HepG2 (cell line): Measurements from ENCODE around the gene STH. TPM values are rescaled to one million over a fixed set of nuclear protein-coding genes. Genes with fewer than 3 reads are reported as not detected.

Experiments used
- BRD4 ChIP-seq: sonication (generic); formaldehyde crosslinking; IDR thresholded peaks from 2 replicates; pipeline ENCODE4 v1.4.0; 2020; ENCODE audit warnings: missing genetic modification reagents
- MED8 ChIP-seq: sonication (generic); formaldehyde crosslinking; IDR thresholded peaks from 2 replicates; pipeline ENCODE4 v1.8.1; 2023; ENCODE audit warnings: mild to moderate bottlenecking, missing genetic modification reagents; ENCODE audit not compliant: insufficient replicate concordance
- POLR2AphosphoS2 ChIP-seq: IDR thresholded peaks from 2 replicates; pipeline ENCODE4 v1.6.1; 2011; ENCODE audit warnings: low read depth, low read length, improper control_type of control experiment
- PRMT3 ChIP-seq: sonication (generic); formaldehyde crosslinking; IDR thresholded peaks from 2 replicates; pipeline ENCODE4 v1.8.1; 2022; ENCODE audit warnings: low read depth, mild to moderate bottlenecking, moderate library complexity, missing genetic modification reagents, borderline replicate concordance
- ZFAT ChIP-seq: sonication (generic); formaldehyde crosslinking; conservative IDR thresholded peaks from 2 replicates; pipeline ENCODE4 v1.8.1; 2023; ENCODE audit warnings: missing genetic modification reagents, inconsistent platforms
- ZNF136 ChIP-seq: sonication (generic); formaldehyde crosslinking; IDR thresholded peaks from 2 replicates; pipeline ENCODE4 v1.8.1; 2022; ENCODE audit warnings: low read depth, mild to moderate bottlenecking, moderate library complexity, missing genetic modification reagents
- ZNF207 ChIP-seq: fragments of 450-650 bp; IDR thresholded peaks from 2 replicates; pipeline ENCODE4 v1.6.1; 2016; ENCODE audit warnings: antibody characterized with exemption, borderline replicate concordance
- ZNF619 ChIP-seq: sonication (generic); formaldehyde crosslinking; IDR thresholded peaks from 2 replicates; pipeline ENCODE4 v1.4.0; 2020; ENCODE audit warnings: mild to moderate bottlenecking, missing genetic modification reagents
- polyA plus RNA-seq, 8 experiments: library from polyadenylated mRNA; depleted of rRNA in 3 of 8; stranded (reverse) in 7 of 8; unstranded in 1 of 8; fragments of >200 nt; fragmentation: Illumina TruSeq in 4 of 8; extraction: Trizol in 4 of 8; gene quantifications; 2 replicates each; pipeline versions ENCODE4 v1.2.1 to v1.2.3, GENCODE V29; 2011 to 2016; ENCODE audit warnings: low read depth in 4 of 8, missing spikeins in 1 of 8, mixed read lengths in 1 of 8; ENCODE audit not compliant: insufficient read depth in 1 of 8
- total RNA-seq, 5 experiments: library from RNA; depleted of rRNA; stranded (reverse); fragments of >200 nt; fragmentation: Illumina TruSeq; extraction: Trizol; gene quantifications; 2 replicates each; pipeline ENCODE4 v1.2.3, GENCODE V29; 2016; ENCODE audit warnings: low read depth in 1 of 5
- TF ChIP-seq, protein P1 (sequence below), 2 experiments: sonication (generic) in 1 of 2; formaldehyde crosslinking in 1 of 2; IDR thresholded peaks; 2 replicates each; pipeline versions ENCODE4 v1.6.1 to v1.9.0; 2014 to 2022; ENCODE audit warnings: antibody characterized with exemption in 1 of 2, borderline replicate concordance in 1 of 2, inconsistent platforms in 1 of 2, low read depth in 1 of 2, missing genetic modification reagents in 1 of 2
- TF ChIP-seq, protein P2 (sequence below): sonication (generic); formaldehyde crosslinking; IDR thresholded peaks from 2 replicates; pipeline ENCODE4 v1.5.1; 2020; ENCODE audit warnings: mild to moderate bottlenecking, missing genetic modification reagents, moderate library complexity
- TF ChIP-seq, protein P3 (sequence below): sonication (generic); formaldehyde crosslinking; IDR thresholded peaks from 2 replicates; pipeline ENCODE4 v1.5.1; 2020; ENCODE audit warnings: mild to moderate bottlenecking, missing genetic modification reagents, moderate library complexity
- TF ChIP-seq, protein P4 (sequence below): sonication (generic); formaldehyde crosslinking; IDR thresholded peaks from 2 replicates; pipeline ENCODE4 v1.4.0; 2020; ENCODE audit warnings: mild to moderate bottlenecking, missing genetic modification reagents
- TF ChIP-seq, protein P5 (sequence below): sonication (generic); formaldehyde crosslinking; IDR thresholded peaks from 2 replicates; pipeline ENCODE4 v1.5.0; 2020; ENCODE audit warnings: missing genetic modification reagents, mild to moderate bottlenecking, borderline replicate concordance

The STH gene
- total and polyA plus RNA-seq, 2 of the 13 experiments (the other 11 are each of a cell fraction or from before 2014, with no cell fraction given), result not detected

DNA sequence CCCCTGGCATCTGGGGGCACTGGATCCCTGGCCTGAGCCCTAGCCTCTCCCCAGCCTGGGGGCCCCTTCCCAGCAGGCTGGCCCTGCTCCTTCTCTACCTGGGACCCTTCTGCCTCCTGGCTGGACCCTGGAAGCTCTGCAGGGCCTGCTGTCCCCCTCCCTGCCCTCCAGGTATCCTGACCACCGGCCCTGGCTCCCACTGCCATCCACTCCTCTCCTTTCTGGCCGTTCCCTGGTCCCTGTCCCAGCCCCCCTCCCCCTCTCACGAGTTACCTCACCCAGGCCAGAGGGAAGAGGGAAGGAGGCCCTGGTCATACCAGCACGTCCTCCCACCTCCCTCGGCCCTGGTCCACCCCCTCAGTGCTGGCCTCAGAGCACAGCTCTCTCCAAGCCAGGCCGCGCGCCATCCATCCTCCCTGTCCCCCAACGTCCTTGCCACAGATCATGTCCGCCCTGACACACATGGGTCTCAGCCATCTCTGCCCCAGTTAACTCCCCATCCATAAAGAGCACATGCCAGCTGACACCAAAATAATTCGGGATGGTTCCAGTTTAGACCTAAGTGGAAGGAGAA lies 13.5 kb downstream of the STH start (continued):
- TF ChIP-seq ZNF619 (CRISPR knock-in tag), result 0 out of 2 replicates have a peak, but pooled peaks have one; percentile 19
- no peak for TF ChIP-seq MED8 (CRISPR knock-in tag)
- TF ChIP-seq ZFAT (CRISPR knock-in tag), result no peak
- TF ChIP-seq, protein P1, sequence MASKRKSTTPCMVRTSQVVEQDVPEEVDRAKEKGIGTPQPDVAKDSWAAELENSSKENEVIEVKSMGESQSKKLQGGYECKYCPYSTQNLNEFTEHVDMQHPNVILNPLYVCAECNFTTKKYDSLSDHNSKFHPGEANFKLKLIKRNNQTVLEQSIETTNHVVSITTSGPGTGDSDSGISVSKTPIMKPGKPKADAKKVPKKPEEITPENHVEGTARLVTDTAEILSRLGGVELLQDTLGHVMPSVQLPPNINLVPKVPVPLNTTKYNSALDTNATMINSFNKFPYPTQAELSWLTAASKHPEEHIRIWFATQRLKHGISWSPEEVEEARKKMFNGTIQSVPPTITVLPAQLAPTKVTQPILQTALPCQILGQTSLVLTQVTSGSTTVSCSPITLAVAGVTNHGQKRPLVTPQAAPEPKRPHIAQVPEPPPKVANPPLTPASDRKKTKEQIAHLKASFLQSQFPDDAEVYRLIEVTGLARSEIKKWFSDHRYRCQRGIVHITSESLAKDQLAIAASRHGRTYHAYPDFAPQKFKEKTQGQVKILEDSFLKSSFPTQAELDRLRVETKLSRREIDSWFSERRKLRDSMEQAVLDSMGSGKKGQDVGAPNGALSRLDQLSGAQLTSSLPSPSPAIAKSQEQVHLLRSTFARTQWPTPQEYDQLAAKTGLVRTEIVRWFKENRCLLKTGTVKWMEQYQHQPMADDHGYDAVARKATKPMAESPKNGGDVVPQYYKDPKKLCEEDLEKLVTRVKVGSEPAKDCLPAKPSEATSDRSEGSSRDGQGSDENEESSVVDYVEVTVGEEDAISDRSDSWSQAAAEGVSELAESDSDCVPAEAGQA (IDR thresholded peaks at IDR 0.05; ENCODE audit: low read depth), result no peak
- TF ChIP-seq, protein P1 (CRISPR knock-in tag; IDR thresholded peaks at IDR 0.05; ENCODE audit: borderline replicate concordance), result no peak
- TF ChIP-seq, protein P2, sequence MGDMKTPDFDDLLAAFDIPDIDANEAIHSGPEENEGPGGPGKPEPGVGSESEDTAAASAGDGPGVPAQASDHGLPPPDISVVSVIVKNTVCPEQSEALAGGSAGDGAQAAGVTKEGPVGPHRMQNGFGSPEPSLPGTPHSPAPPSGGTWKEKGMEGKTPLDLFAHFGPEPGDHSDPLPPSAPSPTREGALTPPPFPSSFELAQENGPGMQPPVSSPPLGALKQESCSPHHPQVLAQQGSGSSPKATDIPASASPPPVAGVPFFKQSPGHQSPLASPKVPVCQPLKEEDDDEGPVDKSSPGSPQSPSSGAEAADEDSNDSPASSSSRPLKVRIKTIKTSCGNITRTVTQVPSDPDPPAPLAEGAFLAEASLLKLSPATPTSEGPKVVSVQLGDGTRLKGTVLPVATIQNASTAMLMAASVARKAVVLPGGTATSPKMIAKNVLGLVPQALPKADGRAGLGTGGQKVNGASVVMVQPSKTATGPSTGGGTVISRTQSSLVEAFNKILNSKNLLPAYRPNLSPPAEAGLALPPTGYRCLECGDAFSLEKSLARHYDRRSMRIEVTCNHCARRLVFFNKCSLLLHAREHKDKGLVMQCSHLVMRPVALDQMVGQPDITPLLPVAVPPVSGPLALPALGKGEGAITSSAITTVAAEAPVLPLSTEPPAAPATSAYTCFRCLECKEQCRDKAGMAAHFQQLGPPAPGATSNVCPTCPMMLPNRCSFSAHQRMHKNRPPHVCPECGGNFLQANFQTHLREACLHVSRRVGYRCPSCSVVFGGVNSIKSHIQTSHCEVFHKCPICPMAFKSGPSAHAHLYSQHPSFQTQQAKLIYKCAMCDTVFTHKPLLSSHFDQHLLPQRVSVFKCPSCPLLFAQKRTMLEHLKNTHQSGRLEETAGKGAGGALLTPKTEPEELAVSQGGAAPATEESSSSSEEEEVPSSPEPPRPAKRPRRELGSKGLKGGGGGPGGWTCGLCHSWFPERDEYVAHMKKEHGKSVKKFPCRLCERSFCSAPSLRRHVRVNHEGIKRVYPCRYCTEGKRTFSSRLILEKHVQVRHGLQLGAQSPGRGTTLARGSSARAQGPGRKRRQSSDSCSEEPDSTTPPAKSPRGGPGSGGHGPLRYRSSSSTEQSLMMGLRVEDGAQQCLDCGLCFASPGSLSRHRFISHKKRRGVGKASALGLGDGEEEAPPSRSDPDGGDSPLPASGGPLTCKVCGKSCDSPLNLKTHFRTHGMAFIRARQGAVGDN (CRISPR knock-in tag), result no peak
- TF ChIP-seq, protein P3, sequence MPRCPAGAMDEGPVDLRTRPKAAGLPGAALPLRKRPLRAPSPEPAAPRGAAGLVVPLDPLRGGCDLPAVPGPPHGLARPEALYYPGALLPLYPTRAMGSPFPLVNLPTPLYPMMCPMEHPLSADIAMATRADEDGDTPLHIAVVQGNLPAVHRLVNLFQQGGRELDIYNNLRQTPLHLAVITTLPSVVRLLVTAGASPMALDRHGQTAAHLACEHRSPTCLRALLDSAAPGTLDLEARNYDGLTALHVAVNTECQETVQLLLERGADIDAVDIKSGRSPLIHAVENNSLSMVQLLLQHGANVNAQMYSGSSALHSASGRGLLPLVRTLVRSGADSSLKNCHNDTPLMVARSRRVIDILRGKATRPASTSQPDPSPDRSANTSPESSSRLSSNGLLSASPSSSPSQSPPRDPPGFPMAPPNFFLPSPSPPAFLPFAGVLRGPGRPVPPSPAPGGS (CRISPR knock-in tag), result no peak
- no peak for TF ChIP-seq ZNF136
- TF ChIP-seq POLR2AphosphoS2, result no peak
- TF ChIP-seq, protein P4, sequence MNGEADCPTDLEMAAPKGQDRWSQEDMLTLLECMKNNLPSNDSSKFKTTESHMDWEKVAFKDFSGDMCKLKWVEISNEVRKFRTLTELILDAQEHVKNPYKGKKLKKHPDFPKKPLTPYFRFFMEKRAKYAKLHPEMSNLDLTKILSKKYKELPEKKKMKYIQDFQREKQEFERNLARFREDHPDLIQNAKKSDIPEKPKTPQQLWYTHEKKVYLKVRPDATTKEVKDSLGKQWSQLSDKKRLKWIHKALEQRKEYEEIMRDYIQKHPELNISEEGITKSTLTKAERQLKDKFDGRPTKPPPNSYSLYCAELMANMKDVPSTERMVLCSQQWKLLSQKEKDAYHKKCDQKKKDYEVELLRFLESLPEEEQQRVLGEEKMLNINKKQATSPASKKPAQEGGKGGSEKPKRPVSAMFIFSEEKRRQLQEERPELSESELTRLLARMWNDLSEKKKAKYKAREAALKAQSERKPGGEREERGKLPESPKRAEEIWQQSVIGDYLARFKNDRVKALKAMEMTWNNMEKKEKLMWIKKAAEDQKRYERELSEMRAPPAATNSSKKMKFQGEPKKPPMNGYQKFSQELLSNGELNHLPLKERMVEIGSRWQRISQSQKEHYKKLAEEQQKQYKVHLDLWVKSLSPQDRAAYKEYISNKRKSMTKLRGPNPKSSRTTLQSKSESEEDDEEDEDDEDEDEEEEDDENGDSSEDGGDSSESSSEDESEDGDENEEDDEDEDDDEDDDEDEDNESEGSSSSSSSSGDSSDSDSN (CRISPR knock-in tag), result no peak
- TF ChIP-seq PRMT3 (CRISPR knock-in tag), result no peak
- no peak for TF ChIP-seq ZNF207
- TF ChIP-seq, protein P5, sequence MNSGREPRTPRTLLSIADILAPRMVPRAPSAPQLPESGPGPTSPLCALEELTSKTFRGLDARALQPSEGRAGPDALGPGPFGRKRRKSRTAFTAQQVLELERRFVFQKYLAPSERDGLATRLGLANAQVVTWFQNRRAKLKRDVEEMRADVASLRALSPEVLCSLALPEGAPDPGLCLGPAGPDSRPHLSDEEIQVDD, result 0 out of 2 replicates have a peak, but pooled peaks have one; percentile 21
- no peak for TF ChIP-seq BRD4
